Liver (tissue), 9 donors: ENCODE measurements around the gene PLEKHO1. TPM values are rescaled to one million over a fixed set of nuclear protein-coding genes. Genes with fewer than 3 reads are reported as not detected.

Experiments used
- DNase-seq: peaks from one replicate; pipeline ENCODE4 v3.0.0-alpha.2; 2017; ENCODE audit warnings: low spot score
- H3K27ac ChIP-seq, 2 donors: one replicate each; pipeline ENCODE4 v1.7.0; 2013; ENCODE audit warnings: inconsistent platforms in 2 of 2, low read length in 2 of 2, control low read depth in 1 of 2, low read depth in 1 of 2, mild to moderate bottlenecking in 1 of 2
- H3K27me3 ChIP-seq, 4 donors: one replicate each; pipeline versions ENCODE4 v1.6.1 to v1.7.0; 2013; ENCODE audit warnings: low read length in 3 of 4, inconsistent platforms in 1 of 4, mild to moderate bottlenecking in 1 of 4, moderate library complexity in 1 of 4; ENCODE audit not compliant: control insufficient read depth in 4 of 4, insufficient read depth in 4 of 4
- H3K36me3 ChIP-seq, 4 donors: one replicate each; pipeline versions ENCODE4 v1.6.1 to v1.7.0; 2013; ENCODE audit warnings: low read length in 3 of 4, mild to moderate bottlenecking in 3 of 4, low read depth in 1 of 4, moderate library complexity in 1 of 4; ENCODE audit not compliant: control insufficient read depth in 4 of 4, insufficient read depth in 3 of 4
- H3K4me1 ChIP-seq, 4 donors: one replicate each; pipeline versions ENCODE4 v1.6.1 to v1.7.0; 2013; ENCODE audit warnings: low read length in 3 of 4, mild to moderate bottlenecking in 3 of 4, moderate library complexity in 1 of 4; ENCODE audit not compliant: control insufficient read depth in 4 of 4, insufficient read depth in 4 of 4
- H3K4me3 ChIP-seq, 3 donors: one replicate each; pipeline versions ENCODE4 v1.6.1 to v1.7.0; 2013; ENCODE audit warnings: low read length in 3 of 3, control low read depth in 1 of 3, low read depth in 1 of 3, mild to moderate bottlenecking in 1 of 3
- H3K9ac ChIP-seq, 2 donors: one replicate each; pipeline ENCODE4 v1.7.0; 2013; ENCODE audit warnings: low read length in 2 of 2, mild to moderate bottlenecking in 2 of 2, moderate library complexity in 2 of 2, control low read depth in 1 of 2, low read depth in 1 of 2
- H3K9me3 ChIP-seq, 4 donors: one replicate each; pipeline versions ENCODE4 v1.6.1 to v1.7.0; 2013; ENCODE audit warnings: low read length in 3 of 4; ENCODE audit not compliant: control insufficient read depth in 4 of 4
- EGR1 ChIP-seq, 2 donors: IDR thresholded peaks; 2 replicates each; pipeline ENCODE4 v1.6.1; 2016 to 2018; ENCODE audit warnings: antibody characterized with exemption in 2 of 2, low read depth in 2 of 2
- FOXA1 ChIP-seq: IDR thresholded peaks from 2 replicates; pipeline ENCODE4 v1.6.1; 2016; ENCODE audit warnings: antibody characterized with exemption
- FOXA2 ChIP-seq: IDR thresholded peaks from 2 replicates; pipeline ENCODE4 v1.6.1; 2016; ENCODE audit warnings: antibody characterized with exemption
- GABPA ChIP-seq, 2 donors: IDR thresholded peaks in 1 of 2; conservative IDR thresholded peaks in 1 of 2; 2 replicates each; pipeline ENCODE4 v1.6.1; 2016; ENCODE audit warnings: antibody characterized with exemption in 2 of 2, mild to moderate bottlenecking in 1 of 2, moderate library complexity in 1 of 2
- HNF4G ChIP-seq: IDR thresholded peaks from 2 replicates; pipeline ENCODE4 v1.6.1; 2016; ENCODE audit warnings: antibody characterized with exemption
- NR2F2 ChIP-seq: IDR thresholded peaks from 2 replicates; pipeline ENCODE4 v1.6.1; 2016; ENCODE audit warnings: antibody characterized with exemption
- RAD21 ChIP-seq, 2 donors: IDR thresholded peaks; 2 replicates each; pipeline ENCODE4 v1.6.1; 2016; ENCODE audit warnings: antibody characterized with exemption in 2 of 2, mild to moderate bottlenecking in 2 of 2
- RXRA ChIP-seq, 2 donors: IDR thresholded peaks; 2 replicates each; pipeline ENCODE4 v1.6.1; 2017 to 2018; ENCODE audit warnings: antibody characterized with exemption in 2 of 2, mild to moderate bottlenecking in 1 of 2
- SP1 ChIP-seq: IDR thresholded peaks from 2 replicates; pipeline ENCODE4 v1.6.1; 2018; ENCODE audit warnings: antibody characterized with exemption, mild to moderate bottlenecking
- TAF1 ChIP-seq: conservative IDR thresholded peaks from 2 replicates; pipeline ENCODE4 v1.6.1; 2016; ENCODE audit warnings: antibody characterized with exemption, mild to moderate bottlenecking
- YY1 ChIP-seq: IDR thresholded peaks from 2 replicates; pipeline ENCODE4 v1.6.1; 2016; ENCODE audit warnings: antibody characterized with exemption, mild to moderate bottlenecking
- WGBS: extraction: QIAGEN DNeasy Blood & Tissue Kit; methylation state at CpG from one replicate; pipeline ENCODE4 v1.1.7; 2013; 5-methylcytosine and 5-hydroxymethylcytosine counted together
- polyA plus RNA-seq, 2 donors: library from polyadenylated mRNA; stranded (reverse) in 1 of 2; unstranded in 1 of 2; fragments of 200-250 nt in 1 of 2; fragments of >200 nt in 1 of 2; fragmentation: Nextera tagmentation in 1 of 2; extraction: Ambion mirVana in 1 of 2; gene quantifications; one replicate each; pipeline versions ENCODE4 v1.2.1 to v1.2.3, GENCODE V29; 2013 to 2015
- total RNA-seq, 2 donors: library from RNA; depleted of rRNA; stranded (reverse); fragments of >200 nt; gene quantifications; one replicate each; pipeline ENCODE4 v1.2.3, GENCODE V29; 2014
- TF ChIP-seq, protein P1 (sequence below): IDR thresholded peaks from 2 replicates; pipeline ENCODE4 v1.6.1; 2016; ENCODE audit warnings: antibody characterized with exemption, mild to moderate bottlenecking
- TF ChIP-seq, protein P2 (sequence below): IDR thresholded peaks from 2 replicates; pipeline ENCODE4 v1.6.1; 2016; ENCODE audit warnings: antibody characterized with exemption
- TF ChIP-seq, protein P3 (sequence below): IDR thresholded peaks from 2 replicates; pipeline ENCODE4 v1.6.1; 2016; ENCODE audit warnings: antibody characterized with exemption
- TF ChIP-seq, protein P4 (sequence below): fragments of 150-350 bp; IDR thresholded peaks from 2 replicates; pipeline ENCODE4 v1.5.1; 2017; ENCODE audit warnings: improper control_type of control experiment, low read depth, low read length; ENCODE audit not compliant: missing input control
- donor health status: healthy.
- donor health status: healthy.
- donor health status: healthy.
- donor health status: healthy.
- donor health status: healthy.

The PLEKHO1 gene
- total and polyA plus RNA-seq, 4 donors: 3.5 to 8.8 (median 6.0) TPM

DNA sequence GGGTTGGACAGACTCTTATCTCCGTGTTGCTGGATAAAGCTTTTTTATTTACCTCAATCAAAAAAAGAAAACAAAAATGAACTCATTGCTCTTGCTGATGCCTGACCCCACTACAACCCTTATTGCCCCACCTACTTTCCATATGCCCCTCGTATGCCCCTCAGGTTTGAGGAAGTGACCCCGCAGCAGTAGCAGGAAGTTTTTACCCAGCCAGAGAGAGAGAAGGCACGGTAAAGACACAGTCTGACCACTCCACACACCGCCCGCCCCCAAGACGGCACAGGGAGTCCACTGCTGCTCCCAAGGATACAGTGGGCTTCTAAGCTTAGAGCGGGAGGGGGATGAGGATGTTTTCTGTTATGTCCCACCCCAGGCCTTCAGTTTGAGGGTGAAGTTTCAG is 9.8 kb downstream of the PLEKHO1 start:
- Histone ChIP-seq H3K36me3 (peaks cover 0 to 6% (median 2%) of the 10 kb centered on the region in 4 donors), H3K27me3 (no peaks in the 10 kb centered on the region), H3K9me3 (no peaks in the 10 kb centered on the region), H3K9ac (no peak overlapping the region), H3K27ac (peak overlapping the region; percentile 58 to 61), H3K4me3 (no peak overlapping the region), H3K4me1 (peaks cover 0 to 3% (median 0%) of the 10 kb centered on the region in 4 donors)
- DNase-seq: no peak
- 68% methylated on average over 8 of the region's 8 CpGs for WGBS
- TF ChIP-seq GABPA (IDR thresholded peaks at IDR 0.05 in 1 of 2, conservative IDR thresholded peaks at IDR 0.05 in 1 of 2) (no peak), RAD21 (IDR thresholded peaks at IDR 0.05) (no peak), TAF1 (no peak), RXRA (IDR thresholded peaks at IDR 0.05) (no peak), EGR1 (IDR thresholded peaks at IDR 0.05; ENCODE audit: low read depth in 2 of 2) (no peak), YY1 (no peak), HNF4G (no peak), SP1 (no peak)
- TF ChIP-seq, protein P1, sequence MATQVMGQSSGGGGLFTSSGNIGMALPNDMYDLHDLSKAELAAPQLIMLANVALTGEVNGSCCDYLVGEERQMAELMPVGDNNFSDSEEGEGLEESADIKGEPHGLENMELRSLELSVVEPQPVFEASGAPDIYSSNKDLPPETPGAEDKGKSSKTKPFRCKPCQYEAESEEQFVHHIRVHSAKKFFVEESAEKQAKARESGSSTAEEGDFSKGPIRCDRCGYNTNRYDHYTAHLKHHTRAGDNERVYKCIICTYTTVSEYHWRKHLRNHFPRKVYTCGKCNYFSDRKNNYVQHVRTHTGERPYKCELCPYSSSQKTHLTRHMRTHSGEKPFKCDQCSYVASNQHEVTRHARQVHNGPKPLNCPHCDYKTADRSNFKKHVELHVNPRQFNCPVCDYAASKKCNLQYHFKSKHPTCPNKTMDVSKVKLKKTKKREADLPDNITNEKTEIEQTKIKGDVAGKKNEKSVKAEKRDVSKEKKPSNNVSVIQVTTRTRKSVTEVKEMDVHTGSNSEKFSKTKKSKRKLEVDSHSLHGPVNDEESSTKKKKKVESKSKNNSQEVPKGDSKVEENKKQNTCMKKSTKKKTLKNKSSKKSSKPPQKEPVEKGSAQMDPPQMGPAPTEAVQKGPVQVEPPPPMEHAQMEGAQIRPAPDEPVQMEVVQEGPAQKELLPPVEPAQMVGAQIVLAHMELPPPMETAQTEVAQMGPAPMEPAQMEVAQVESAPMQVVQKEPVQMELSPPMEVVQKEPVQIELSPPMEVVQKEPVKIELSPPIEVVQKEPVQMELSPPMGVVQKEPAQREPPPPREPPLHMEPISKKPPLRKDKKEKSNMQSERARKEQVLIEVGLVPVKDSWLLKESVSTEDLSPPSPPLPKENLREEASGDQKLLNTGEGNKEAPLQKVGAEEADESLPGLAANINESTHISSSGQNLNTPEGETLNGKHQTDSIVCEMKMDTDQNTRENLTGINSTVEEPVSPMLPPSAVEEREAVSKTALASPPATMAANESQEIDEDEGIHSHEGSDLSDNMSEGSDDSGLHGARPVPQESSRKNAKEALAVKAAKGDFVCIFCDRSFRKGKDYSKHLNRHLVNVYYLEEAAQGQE: no peak

DNA sequence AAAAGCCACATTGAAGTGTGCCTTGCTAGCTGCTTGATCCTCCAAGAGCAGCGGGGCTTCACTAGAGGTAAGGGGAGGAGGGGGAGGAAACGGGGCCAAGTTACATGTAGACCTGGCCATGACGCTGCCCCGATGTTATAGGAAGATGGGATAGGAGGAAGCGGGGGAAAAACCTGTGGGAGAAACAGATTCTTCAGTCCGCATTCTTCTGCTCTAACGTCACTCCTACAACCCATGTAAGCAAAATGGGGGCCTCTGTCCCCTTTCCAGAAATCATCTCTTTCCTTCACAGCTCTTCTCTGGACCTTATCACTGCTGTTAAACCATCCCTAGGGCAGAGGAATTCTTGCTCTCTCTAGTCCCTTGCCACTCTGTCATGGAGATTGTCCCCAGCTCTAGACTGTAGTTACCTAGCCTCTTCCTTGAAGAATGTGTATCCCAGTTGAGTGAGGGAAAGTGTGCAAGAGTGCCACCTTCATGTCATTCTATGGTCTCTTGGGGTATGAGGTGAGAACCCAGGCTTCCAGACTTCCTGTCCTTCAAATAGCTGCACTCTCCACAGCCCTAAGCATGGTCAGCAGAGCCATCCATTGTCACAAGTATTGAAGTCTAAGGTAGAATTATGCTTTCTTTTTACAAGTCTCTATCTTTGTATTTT is 11.4 kb downstream of the PLEKHO1 start:
- Histone ChIP-seq H3K9me3 (no peaks in the 10 kb centered on the region), H3K27ac (peak overlapping the region; percentile 1 to 6), H3K36me3 (peaks cover 0 to 5% (median 2%) of the 10 kb centered on the region in 4 donors), H3K4me3 (no peak overlapping the region), H3K4me1 (peaks cover 0 to 3% (median 0%) of the 10 kb centered on the region in 4 donors), H3K27me3 (no peaks in the 10 kb centered on the region), H3K9ac (no peak overlapping the region)
- TF ChIP-seq FOXA1 (no peak), RXRA (IDR thresholded peaks at IDR 0.05) (no peak), NR2F2 (no peak), SP1 (no peak), FOXA2 (no peak)
- TF ChIP-seq, protein P2, sequence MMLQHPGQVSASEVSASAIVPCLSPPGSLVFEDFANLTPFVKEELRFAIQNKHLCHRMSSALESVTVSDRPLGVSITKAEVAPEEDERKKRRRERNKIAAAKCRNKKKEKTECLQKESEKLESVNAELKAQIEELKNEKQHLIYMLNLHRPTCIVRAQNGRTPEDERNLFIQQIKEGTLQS: no peak
- TF ChIP-seq, protein P3, sequence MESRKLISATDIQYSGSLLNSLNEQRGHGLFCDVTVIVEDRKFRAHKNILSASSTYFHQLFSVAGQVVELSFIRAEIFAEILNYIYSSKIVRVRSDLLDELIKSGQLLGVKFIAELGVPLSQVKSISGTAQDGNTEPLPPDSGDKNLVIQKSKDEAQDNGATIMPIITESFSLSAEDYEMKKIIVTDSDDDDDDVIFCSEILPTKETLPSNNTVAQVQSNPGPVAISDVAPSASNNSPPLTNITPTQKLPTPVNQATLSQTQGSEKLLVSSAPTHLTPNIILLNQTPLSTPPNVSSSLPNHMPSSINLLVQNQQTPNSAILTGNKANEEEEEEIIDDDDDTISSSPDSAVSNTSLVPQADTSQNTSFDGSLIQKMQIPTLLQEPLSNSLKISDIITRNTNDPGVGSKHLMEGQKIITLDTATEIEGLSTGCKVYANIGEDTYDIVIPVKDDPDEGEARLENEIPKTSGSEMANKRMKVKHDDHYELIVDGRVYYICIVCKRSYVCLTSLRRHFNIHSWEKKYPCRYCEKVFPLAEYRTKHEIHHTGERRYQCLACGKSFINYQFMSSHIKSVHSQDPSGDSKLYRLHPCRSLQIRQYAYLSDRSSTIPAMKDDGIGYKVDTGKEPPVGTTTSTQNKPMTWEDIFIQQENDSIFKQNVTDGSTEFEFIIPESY: no peak
- TF ChIP-seq, protein P4, sequence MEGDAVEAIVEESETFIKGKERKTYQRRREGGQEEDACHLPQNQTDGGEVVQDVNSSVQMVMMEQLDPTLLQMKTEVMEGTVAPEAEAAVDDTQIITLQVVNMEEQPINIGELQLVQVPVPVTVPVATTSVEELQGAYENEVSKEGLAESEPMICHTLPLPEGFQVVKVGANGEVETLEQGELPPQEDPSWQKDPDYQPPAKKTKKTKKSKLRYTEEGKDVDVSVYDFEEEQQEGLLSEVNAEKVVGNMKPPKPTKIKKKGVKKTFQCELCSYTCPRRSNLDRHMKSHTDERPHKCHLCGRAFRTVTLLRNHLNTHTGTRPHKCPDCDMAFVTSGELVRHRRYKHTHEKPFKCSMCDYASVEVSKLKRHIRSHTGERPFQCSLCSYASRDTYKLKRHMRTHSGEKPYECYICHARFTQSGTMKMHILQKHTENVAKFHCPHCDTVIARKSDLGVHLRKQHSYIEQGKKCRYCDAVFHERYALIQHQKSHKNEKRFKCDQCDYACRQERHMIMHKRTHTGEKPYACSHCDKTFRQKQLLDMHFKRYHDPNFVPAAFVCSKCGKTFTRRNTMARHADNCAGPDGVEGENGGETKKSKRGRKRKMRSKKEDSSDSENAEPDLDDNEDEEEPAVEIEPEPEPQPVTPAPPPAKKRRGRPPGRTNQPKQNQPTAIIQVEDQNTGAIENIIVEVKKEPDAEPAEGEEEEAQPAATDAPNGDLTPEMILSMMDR: no peak
- 90% methylated on average over 7 of the region's 7 CpGs for WGBS
- DNase-seq: no peak
